HepG2 (cell line): ENCODE data around the gene ILKAP. TPM values are rescaled to one million over a fixed set of nuclear protein-coding genes. Genes with fewer than 3 reads are reported as not detected.

ENCODE experiments used
- ATAC-seq: fragments of 200-7000 bp; cut with Tn5 transposase; 3 replicates; pipeline ENCODE4 v1.9.1; 2020; ENCODE audit warnings: mild to moderate bottlenecking, moderate library complexity
- BruUV-seq: library from RNA; stranded (reverse); fragments of 400-500 nt; replicated peaks from 2 replicates; lab custom pipeline; 2021; lab: Mats Ljungman, UMichigan
- CTCF ChIA-PET: fragments of 300-600 bp; formaldehyde crosslinking; extraction: SDS; loops from one replicate; lab custom pipeline; 2021; ENCODE audit warnings: low total read pairs, inconsistent platforms, low intra/inter-chr PET ratio; lab: Yijun Ruan, JAX
- POLR2A ChIA-PET: fragments of 350-600 bp; sonication (Branson Sonifier 250); formaldehyde crosslinking; loops from one replicate; lab custom pipeline; 2020; ENCODE audit warnings: antibody characterized with exemption, inconsistent platforms; lab: Yijun Ruan, JAX
- DNase-seq: peaks from one replicate; pipeline ENCODE4 v3.0.0-alpha.2; 2015; ENCODE audit warnings: low spot score
- FAIRE-seq: peaks from 3 replicates; lab custom pipeline; 2011; peaks lifted over from hg19 to GRCh38; lab: Jason Lieb, UNC
- H2AFZ ChIP-seq: one replicate; pipeline ENCODE4 v1.6.1; 2011; ENCODE audit warnings: low read length, inconsistent platforms
- H3K27ac ChIP-seq: fragments of 300-600 bp; 3 replicates; pipeline ENCODE4 v1.8.0; 2011; ENCODE audit warnings: mixed run types, mild to moderate bottlenecking, mixed read lengths, low read length, inconsistent platforms; ENCODE audit not compliant: insufficient read depth; ENCODE audit errors: extremely low read length
- H3K27me3 ChIP-seq, 2 experiments: fragments of 200-600 bp in 1 of 2; 2 replicates in 1 of 2; 3 replicates in 1 of 2; pipeline versions ENCODE4 v1.6.0 to v1.8.0; 2011; ENCODE audit warnings: low read length in 2 of 2, mild to moderate bottlenecking in 2 of 2, moderate library complexity in 2 of 2, inconsistent platforms in 1 of 2; ENCODE audit not compliant: insufficient read depth in 2 of 2, control insufficient read depth in 1 of 2
- H3K36me3 ChIP-seq, 2 experiments: fragments of 200-600 bp in 1 of 2; replicated peaks in 1 of 2; 2 replicates in 1 of 2; 3 replicates in 1 of 2; pipeline versions ENCODE4 v1.5.1 to v1.8.0; 2011; ENCODE audit warnings: low read length in 2 of 2, inconsistent platforms in 1 of 2; ENCODE audit not compliant: insufficient read depth in 2 of 2, control insufficient read depth in 1 of 2
- H3K4me1 ChIP-seq: 2 replicates; pipeline ENCODE4 v1.5.1; 2012; ENCODE audit warnings: low read length, inconsistent platforms; ENCODE audit not compliant: insufficient read depth
- H3K4me2 ChIP-seq: 2 replicates; pipeline ENCODE4 v1.6.0; 2011; ENCODE audit warnings: low read depth, low read length, inconsistent platforms
- H3K4me3 ChIP-seq, 3 experiments: fragments of 200-600 bp in 1 of 3; sonication (generic), shearing (Covaris generic) in 1 of 3; replicated peaks in 1 of 3; 2 replicates each; pipeline ENCODE4 v1.5.1; 2011 to 2016; ENCODE audit warnings: low read length in 3 of 3, inconsistent platforms in 2 of 3, low read depth in 2 of 3, mild to moderate bottlenecking in 2 of 3, control low read depth in 1 of 3, mixed read lengths in 1 of 3; ENCODE audit not compliant: insufficient read depth in 1 of 3
- H3K79me2 ChIP-seq: one replicate; pipeline ENCODE4 v1.6.1; 2011; ENCODE audit warnings: low read length, inconsistent platforms; ENCODE audit not compliant: insufficient read depth
- H3K9ac ChIP-seq: 2 replicates; pipeline ENCODE4 v1.6.0; 2011; ENCODE audit warnings: mild to moderate bottlenecking, low read depth, low read length, inconsistent platforms; ENCODE audit not compliant: insufficient read depth
- H3K9me3 ChIP-seq: 2 replicates; pipeline ENCODE4 v1.5.1; 2012; ENCODE audit warnings: mild to moderate bottlenecking, low read length
- H4K20me1 ChIP-seq: 2 replicates; pipeline ENCODE4 v1.6.0; 2011; ENCODE audit warnings: inconsistent platforms, mild to moderate bottlenecking, low read length, moderate library complexity; ENCODE audit not compliant: insufficient read depth
- ATF2 ChIP-seq: sonication (generic); formaldehyde crosslinking; IDR thresholded peaks from 2 replicates; pipeline ENCODE4 v1.4.0; 2020; ENCODE audit warnings: missing genetic modification reagents
- GATAD1 ChIP-seq: IDR thresholded peaks from 2 replicates; pipeline ENCODE4 v1.6.1; 2016; ENCODE audit warnings: missing genetic modification reagents, missing compliant biosample characterization
- HOMEZ ChIP-seq: IDR thresholded peaks from 2 replicates; pipeline ENCODE4 v1.6.1; 2016; ENCODE audit warnings: low read depth
- MAFK ChIP-seq, 2 experiments: IDR thresholded peaks in 1 of 2; conservative IDR thresholded peaks in 1 of 2; 2 replicates each; pipeline ENCODE4 v1.6.1; 2011; ENCODE audit warnings: improper control_type of control experiment in 2 of 2, low read length in 2 of 2
- NR0B2 ChIP-seq: sonication (generic); formaldehyde crosslinking; IDR thresholded peaks from 2 replicates; pipeline ENCODE4 v1.4.0; 2020; ENCODE audit warnings: mild to moderate bottlenecking, missing genetic modification reagents
- PBX3 ChIP-seq: sonication (generic); formaldehyde crosslinking; IDR thresholded peaks from 2 replicates; pipeline ENCODE4 v1.8.1; 2023; ENCODE audit warnings: missing genetic modification reagents, inconsistent platforms, borderline replicate concordance
- PLRG1 ChIP-seq: fragments of 450-650 bp; conservative IDR thresholded peaks from 2 replicates; pipeline ENCODE4 v1.6.1; 2016
- ZBTB8A ChIP-seq: sonication (generic); formaldehyde crosslinking; IDR thresholded peaks from 2 replicates; pipeline ENCODE4 v1.4.0; 2020; ENCODE audit warnings: mild to moderate bottlenecking, low read depth, missing genetic modification reagents, borderline replicate concordance
- ZKSCAN5 ChIP-seq: sonication (generic); formaldehyde crosslinking; IDR thresholded peaks from 2 replicates; pipeline ENCODE4 v1.5.1; 2020; ENCODE audit warnings: mild to moderate bottlenecking, missing genetic modification reagents
- ZMYM3 ChIP-seq: sonication (generic); formaldehyde crosslinking; IDR thresholded peaks from 2 replicates; pipeline ENCODE4 v1.5.1; 2020; ENCODE audit warnings: mild to moderate bottlenecking, missing genetic modification reagents
- ZNF10 ChIP-seq: sonication (generic); formaldehyde crosslinking; IDR thresholded peaks from 2 replicates; pipeline ENCODE4 v1.4.0; 2020; ENCODE audit warnings: mild to moderate bottlenecking, low read depth, missing genetic modification reagents, borderline replicate concordance
- ZNF282 ChIP-seq: fragments of 450-650 bp; IDR thresholded peaks from 2 replicates; pipeline ENCODE4 v1.6.1; 2018; ENCODE audit not compliant: partially characterized antibody
- ZNF629 ChIP-seq: sonication (generic); formaldehyde crosslinking; conservative IDR thresholded peaks from 2 replicates; pipeline ENCODE4 v1.5.0; 2020; ENCODE audit warnings: missing genetic modification reagents
- ZNF713 ChIP-seq: sonication (generic); formaldehyde crosslinking; IDR thresholded peaks from 2 replicates; pipeline ENCODE4 v1.4.0; 2020; ENCODE audit warnings: mild to moderate bottlenecking, missing genetic modification reagents
- WGBS: methylation state at CpG from one replicate; pipeline ENCODE4 v1.1.6; 2017; ENCODE audit warnings: low lambda C conversion rate; 5-methylcytosine and 5-hydroxymethylcytosine counted together
- in situ Hi-C: cut with HindIII; loops from 2 replicates; pipeline ENCODE4 v1.10.0; 2017; ENCODE audit warnings: low pct_unique_long_range_greater_than_20kb; ENCODE audit not compliant: extremely low pct_ligation_motif_present
- intact Hi-C: fragments of 100-400 bp; cut with micrococcal nuclease; formaldehyde crosslinking; loops from one replicate; pipeline ENCODE4 v1.10.0; 2022; ENCODE audit not compliant: unreplicated experiment
- polyA plus RNA-seq, 8 experiments: library from polyadenylated mRNA; depleted of rRNA in 3 of 8; stranded (reverse) in 7 of 8; unstranded in 1 of 8; fragments of >200 nt; fragmentation: Illumina TruSeq in 4 of 8; extraction: Trizol in 4 of 8; gene quantifications; 2 replicates each; pipeline versions ENCODE4 v1.2.1 to v1.2.3, GENCODE V29; 2011 to 2016; ENCODE audit warnings: low read depth in 4 of 8, missing spikeins in 1 of 8, mixed read lengths in 1 of 8; ENCODE audit not compliant: insufficient read depth in 1 of 8
- total RNA-seq, 5 experiments: library from RNA; depleted of rRNA; stranded (reverse); fragments of >200 nt; fragmentation: Illumina TruSeq; extraction: Trizol; gene quantifications; 2 replicates each; pipeline ENCODE4 v1.2.3, GENCODE V29; 2016; ENCODE audit warnings: low read depth in 1 of 5

The ILKAP gene
- total and polyA plus RNA-seq, 2 of the 13 experiments (the other 11 are each of a cell fraction or from before 2014, with no cell fraction given) = 29.6 to 33.1 TPM

GRCh38 chr2:238155051-238155760, 48.3 kb downstream of the ILKAP start:
- no peak for ATAC-seq
- ChIA-PET CTCF (no interaction called here), POLR2A (no interaction called here)
- Histone ChIP-seq H3K4me3 (no peak overlapping the region), H3K9ac (no peak overlapping the region), H3K36me3 (no peaks in the 10 kb centered on the region), H4K20me1 (no peaks in the 10 kb centered on the region), H3K9me3 (no peaks in the 10 kb centered on the region), H3K27ac (no peak overlapping the region), H3K27me3 (peaks cover 26 to 66% of the 10 kb centered on the region in 2 experiments), H2AFZ (no peak overlapping the region), H3K79me2 (no peaks in the 10 kb centered on the region), H3K4me1 (peaks cover 32% of the 10 kb centered on the region), H3K4me2 (no peak overlapping the region)
- in situ Hi-C loops = no loop called here
- TF ChIP-seq ZKSCAN5 (CRISPR knock-in tag) (no peak), ZNF629 (CRISPR knock-in tag) (peak; percentile 91), GATAD1 (CRISPR knock-in tag) (no peak), ZMYM3 (0 out of 2 replicates have a peak, but pooled peaks have one; percentile 25)
- BruUV-seq = no TSS peak
- intact Hi-C loops = no loop called here
- WGBS = 46% methylated on average over 19 of the region's 19 CpGs
- DNase-seq = no peak
- FAIRE-seq = no peak

GRCh38 chr2:238154570-238154969, 48.9 kb downstream of the ILKAP start:
- no peaks in the 10 kb centered on the region for H3K36me3 ChIP-seq
- no peak overlapping the region for H3K4me3 ChIP-seq
- H3K27ac ChIP-seq = no peak overlapping the region
- no peak overlapping the region for H3K4me2 ChIP-seq
- ATAC-seq = no peak
- H3K27me3 ChIP-seq = peaks cover 29 to 66% of the 10 kb centered on the region in 2 experiments
- CTCF ChIA-PET = no interaction called here
- peaks cover 26% of the 10 kb centered on the region for H3K4me1 ChIP-seq
- in situ Hi-C loops (no loop called here), intact Hi-C loops (no loop called here)
- H2AFZ ChIP-seq = no peak overlapping the region
- no peak overlapping the region for H3K9ac ChIP-seq
- 46% methylated on average over 10 of the region's 10 CpGs for WGBS
- no peak for DNase-seq
- no peaks in the 10 kb centered on the region for H4K20me1 ChIP-seq
- BruUV-seq = no TSS peak
- FAIRE-seq = no peak
- POLR2A ChIA-PET = no interaction called here
- H3K79me2 ChIP-seq = no peaks in the 10 kb centered on the region
- no peaks in the 10 kb centered on the region for H3K9me3 ChIP-seq
- no peak for TF ChIP-seq ZBTB8A (CRISPR knock-in tag)
- no peak for TF ChIP-seq ZNF282
- no peak for TF ChIP-seq MAFK (conservative IDR thresholded peaks at IDR 0.05 in 1 of 2, IDR thresholded peaks at IDR 0.05 in 1 of 2; ENCODE audit: low read length in 2 of 2)
- no peak for TF ChIP-seq ZNF713 (CRISPR knock-in tag)
- no peak for TF ChIP-seq PBX3 (CRISPR knock-in tag)
- TF ChIP-seq HOMEZ (CRISPR knock-in tag) = no peak
- TF ChIP-seq PLRG1 = no peak
- TF ChIP-seq NR0B2 = no peak
- no peak for TF ChIP-seq ZNF10 (CRISPR knock-in tag)
- TF ChIP-seq ATF2 (CRISPR knock-in tag) = no peak
